ENCODE results near the gene ZBTB47. TPM values are rescaled to one million over a fixed set of nuclear protein-coding genes. Genes with fewer than 3 reads are reported as not detected.

Gene ZBTB47
- total RNA-seq, 4 donors from 2014 or later = 10.0 to 44.1 (median 19.7) TPM

- in situ Hi-C loops (cut with MboI; ENCODE audit: low pct_ligation_motif_present in 1 of 4, low pct_unique_long_range_greater_than_20kb in 1 of 4, low sequenced_read_pairs in 3 of 4) (no loop called here), intact Hi-C loops (cut with DNase I; ENCODE audit: low total_unique reads) (no loop called here)
Measured at GRCh38 chr3:42632146-42632545, 21.4 kb upstream of the ZBTB47 start.

GRCh38 chr3:42633544-42633943 lies 20.0 kb upstream of the ZBTB47 start:
- no peaks in the 10 kb centered on the region for H3K27me3 ChIP-seq
- 90 to 92% methylated on average over 6 of the region's 6 CpGs for WGBS, 2 donors (ENCODE audit: low coverage in 1 of 2)
- no peak overlapping the region for H3K4me3 ChIP-seq
- no peak overlapping the region for H3K27ac ChIP-seq
- TF ChIP-seq CTCF (IDR thresholded peaks at IDR 0.05) = no peak
- no peak for TF ChIP-seq POLR2A (IDR thresholded peaks at IDR 0.05)
- no peak for TF ChIP-seq POLR2AphosphoS5 (IDR thresholded peaks at IDR 0.05)
- TF ChIP-seq EP300 (IDR thresholded peaks at IDR 0.05; ENCODE audit: low read depth) = no peak
- H3K36me3 ChIP-seq = peaks cover 0 to 90% (median 36%) of the 10 kb centered on the region in 4 donors
- in situ Hi-C loops (cut with MboI; ENCODE audit: low pct_ligation_motif_present in 1 of 4, low pct_unique_long_range_greater_than_20kb in 1 of 4, low sequenced_read_pairs in 3 of 4) = no loop called here
- no peak for DNase-seq
- no peaks in the 10 kb centered on the region for H3K9me3 ChIP-seq
- H3K4me1 ChIP-seq = peaks cover 0 to 9% (median 0%) of the 10 kb centered on the region in 4 donors
- intact Hi-C loops (cut with DNase I; ENCODE audit: low total_unique reads) = no loop called here

More at GRCh38 chr3:42632146-42632545, 21.4 kb upstream of the ZBTB47 start:
- Histone ChIP-seq H3K9me3 (no peaks in the 10 kb centered on the region), H3K4me3 (no peak overlapping the region), H3K36me3 (peaks cover 0 to 82% (median 29%) of the 10 kb centered on the region in 4 donors), H3K4me1 (no peaks in the 10 kb centered on the region), H3K27ac (no peak overlapping the region), H3K27me3 (no peaks in the 10 kb centered on the region)
- WGBS, 2 donors (ENCODE audit: low coverage in 1 of 2) = 63% methylated on average over 1 of the region's 1 CpG; no CpG with 5 or more reads in 1 of the 2 donors
- DNase-seq = no peak
- TF ChIP-seq CTCF (IDR thresholded peaks at IDR 0.05) (no peak), EP300 (IDR thresholded peaks at IDR 0.05; ENCODE audit: low read depth) (no peak), POLR2A (IDR thresholded peaks at IDR 0.05) (no peak), POLR2AphosphoS5 (IDR thresholded peaks at IDR 0.05) (no peak)

GRCh38 chr3:42635111-42635510 lies 18.4 kb upstream of the ZBTB47 start:
- no peak for TF ChIP-seq EP300 (IDR thresholded peaks at IDR 0.05; ENCODE audit: low read depth)
- TF ChIP-seq CTCF (IDR thresholded peaks at IDR 0.05) = no peak
- in situ Hi-C loops (cut with MboI; ENCODE audit: low pct_ligation_motif_present in 1 of 4, low pct_unique_long_range_greater_than_20kb in 1 of 4, low sequenced_read_pairs in 3 of 4) = no loop called here
- Histone ChIP-seq H3K36me3 (peaks cover 0 to 92% (median 40%) of the 10 kb centered on the region in 4 donors), H3K27me3 (no peaks in the 10 kb centered on the region), H3K4me1 (peaks cover 0 to 13% (median 0%) of the 10 kb centered on the region in 4 donors), H3K4me3 (no peak overlapping the region), H3K9me3 (no peaks in the 10 kb centered on the region), H3K27ac (no peak overlapping the region)
- intact Hi-C loops (cut with DNase I; ENCODE audit: low total_unique reads) = no loop called here
- no peak for DNase-seq
- 78 to 88% methylated on average over 2 of the region's 2 CpGs for WGBS, 2 donors (ENCODE audit: low coverage in 1 of 2)

- H3K9me3 ChIP-seq = no peaks in the 10 kb centered on the region
- no peak overlapping the region for H3K27ac ChIP-seq
- no peaks in the 10 kb centered on the region for H3K27me3 ChIP-seq
- TF ChIP-seq EP300 (IDR thresholded peaks at IDR 0.05; ENCODE audit: low read depth) (no peak), POLR2AphosphoS5 (IDR thresholded peaks at IDR 0.05) (no peak), CTCF (IDR thresholded peaks at IDR 0.05) (no peak), POLR2A (IDR thresholded peaks at IDR 0.05) (no peak)
- intact Hi-C loops (cut with DNase I; ENCODE audit: low total_unique reads) (no loop called here), in situ Hi-C loops (cut with MboI; ENCODE audit: low pct_ligation_motif_present in 1 of 4, low pct_unique_long_range_greater_than_20kb in 1 of 4, low sequenced_read_pairs in 3 of 4) (no loop called here)
- H3K36me3 ChIP-seq = peaks cover 0 to 79% (median 39%) of the 10 kb centered on the region in 4 donors
- H3K4me3 ChIP-seq = no peak overlapping the region
- peaks cover 0 to 13% (median 0%) of the 10 kb centered on the region in 4 donors for H3K4me1 ChIP-seq
- DNase-seq = no peak
- WGBS, 2 donors (ENCODE audit: low coverage in 1 of 2) = 88 to 92% methylated on average over 3 to 6 of the region's 6 CpGs
Measured at GRCh38 chr3:42637001-42637400, 16.5 kb upstream of the ZBTB47 start.
